Mononuclear cell (primary cell): Measurements from ENCODE around the gene FAM43A. TPM values are rescaled to one million over a fixed set of nuclear protein-coding genes. Genes with fewer than 3 reads are reported as not detected.

ENCODE experiments used
- H3K27me3 ChIP-seq: 2 replicates; pipeline ENCODE4 v1.6.0; 2011; ENCODE audit warnings: low read length, control low read depth; ENCODE audit not compliant: insufficient read depth
- H3K4me1 ChIP-seq: 2 replicates; pipeline ENCODE4 v1.5.1; 2011; ENCODE audit warnings: mild to moderate bottlenecking, low read length, control low read depth; ENCODE audit not compliant: insufficient read depth
- H3K4me3 ChIP-seq: 2 replicates; pipeline ENCODE4 v1.5.1; 2011; ENCODE audit warnings: mild to moderate bottlenecking, low read length, moderate library complexity
- H3K9me3 ChIP-seq: 2 replicates; pipeline ENCODE4 v1.5.1; 2011; ENCODE audit warnings: low read depth, mild to moderate bottlenecking, control low read depth, low read length
- total RNA-seq: library from RNA; depleted of rRNA; stranded (reverse); fragments of >200 nt; gene quantifications from one replicate; pipeline ENCODE4 v1.2.3, GENCODE V29; 2012

Gene FAM43A
- total RNA-seq, 1 donor = 6.2 TPM

DNA sequence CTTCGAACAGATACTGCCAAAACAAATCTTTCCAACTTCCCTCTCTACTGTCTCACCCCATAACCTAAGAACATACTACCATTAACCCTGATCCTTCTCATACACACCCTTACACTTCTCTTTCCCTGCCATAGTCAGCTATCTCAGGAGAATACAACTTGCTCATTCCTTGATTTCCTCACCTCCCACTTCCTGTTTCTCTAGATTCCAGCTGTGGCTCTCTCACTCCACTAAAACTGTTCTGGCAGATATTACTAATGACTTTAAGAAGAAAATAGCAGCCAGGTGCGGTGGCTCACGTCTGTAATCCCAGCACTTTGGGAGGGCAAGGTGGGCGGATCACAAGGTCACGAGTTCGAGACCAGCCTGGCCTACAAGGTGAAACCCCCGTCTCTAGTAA, 18.3 kb upstream of the FAM43A start:
- Histone ChIP-seq H3K9me3 (no peaks in the 10 kb centered on the region), H3K4me3 (no peak overlapping the region), H3K27me3 (no peaks in the 10 kb centered on the region), H3K4me1 (peaks cover 20% of the 10 kb centered on the region)

DNA sequence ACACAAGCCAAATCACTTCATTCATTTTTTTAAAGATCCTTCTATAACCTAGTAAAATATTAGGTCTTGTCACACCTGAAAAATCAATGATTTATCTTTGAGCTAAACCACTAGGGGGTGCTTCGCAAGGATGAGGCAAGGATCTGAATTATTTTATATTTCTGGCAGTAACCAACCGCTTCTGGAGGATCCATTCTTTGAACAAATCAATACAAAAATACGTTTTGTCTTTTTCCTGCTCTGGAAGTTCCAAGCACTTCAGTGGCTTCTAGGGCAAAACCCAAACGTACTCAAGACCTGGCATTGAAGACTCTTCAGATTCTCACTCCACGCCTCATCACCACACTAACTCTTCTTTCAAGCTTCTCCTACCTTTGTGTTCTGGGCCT, 14.2 kb upstream of the FAM43A start:
- Histone ChIP-seq H3K27me3 (no peaks in the 10 kb centered on the region), H3K4me3 (peak overlapping the region; percentile 99), H3K9me3 (no peaks in the 10 kb centered on the region), H3K4me1 (peaks cover 25% of the 10 kb centered on the region)

DNA sequence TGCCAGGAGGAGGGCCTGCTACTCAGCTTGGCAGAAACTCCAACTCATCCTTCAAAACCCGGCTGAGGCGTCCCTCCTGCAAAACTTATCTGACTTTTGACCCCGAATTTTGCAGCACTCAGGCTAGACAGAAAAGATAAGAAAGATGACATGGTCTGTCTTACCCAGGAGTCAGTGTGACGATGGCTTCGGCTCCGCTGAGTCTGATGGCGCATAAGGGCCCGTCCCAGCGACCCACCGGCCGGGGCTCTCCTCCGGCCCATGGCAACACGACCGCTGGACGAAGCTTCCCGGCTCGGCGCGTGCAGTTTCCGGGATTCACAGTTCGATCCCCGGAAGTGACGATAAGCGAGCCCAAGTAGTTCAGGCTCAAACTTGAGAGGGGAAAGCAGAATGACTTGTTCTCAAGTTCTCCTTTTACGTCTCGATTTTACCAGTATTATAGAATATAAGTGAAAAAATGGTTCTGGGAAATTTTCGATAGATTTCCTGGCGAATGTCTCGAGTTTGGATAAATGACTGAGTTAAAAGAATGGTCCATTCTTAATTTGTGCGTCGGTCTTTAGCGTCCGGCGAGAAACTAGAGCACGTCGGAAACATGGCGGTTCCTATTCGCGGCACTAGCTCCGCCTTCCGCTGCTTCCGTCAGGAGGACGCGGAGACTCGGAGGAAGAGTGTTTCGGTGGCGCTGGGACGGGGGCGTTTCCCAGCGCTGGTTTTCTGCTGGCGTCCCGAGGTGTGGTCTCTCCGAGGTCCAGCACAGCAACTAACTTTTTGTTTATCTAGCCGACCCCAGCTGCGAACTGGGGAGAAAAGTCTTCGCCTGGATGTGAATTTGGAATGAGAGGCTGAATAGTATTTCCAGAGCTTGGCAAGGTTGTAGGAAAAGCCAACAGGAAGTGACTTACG, 13.5 kb upstream of the FAM43A start, which contains the start of gene LSG1:
Gene LSG1, minus strand, starts transcription at position 292 of the 909 bp plus-strand sequence. Its CDS starts 29 bp downstream, at position 263.
- no peaks in the 10 kb centered on the region for H3K9me3 ChIP-seq
- H3K4me3 ChIP-seq = peak within 1 kb of the TSS; percentile 99
- peaks cover 25% of the 10 kb centered on the region for H3K4me1 ChIP-seq
- H3K27me3 ChIP-seq = no peaks in the 10 kb centered on the region

DNA sequence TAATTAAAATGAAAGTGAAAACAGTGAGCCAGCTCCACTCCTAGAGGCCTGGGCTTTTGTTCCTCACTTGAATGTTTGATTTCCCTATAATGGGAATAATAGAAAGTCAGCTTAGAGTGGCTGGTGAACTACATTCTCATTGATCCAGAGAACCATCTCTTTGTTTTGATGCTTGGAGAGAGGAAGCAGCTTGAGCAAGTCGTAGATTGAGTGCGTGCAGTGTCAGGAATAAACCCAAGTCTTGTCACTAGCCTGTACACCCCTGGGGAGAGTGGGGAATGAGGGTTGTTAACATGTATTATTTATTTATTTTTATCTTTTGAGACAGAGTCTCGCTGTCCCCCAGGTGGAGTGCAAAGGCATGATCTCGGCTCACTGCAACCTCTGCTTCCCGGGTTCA, 12.8 kb upstream of the FAM43A start:
- no peaks in the 10 kb centered on the region for H3K27me3 ChIP-seq
- no peaks in the 10 kb centered on the region for H3K9me3 ChIP-seq
- H3K4me3 ChIP-seq = peak overlapping the region; percentile 99
- peaks cover 25% of the 10 kb centered on the region for H3K4me1 ChIP-seq

DNA sequence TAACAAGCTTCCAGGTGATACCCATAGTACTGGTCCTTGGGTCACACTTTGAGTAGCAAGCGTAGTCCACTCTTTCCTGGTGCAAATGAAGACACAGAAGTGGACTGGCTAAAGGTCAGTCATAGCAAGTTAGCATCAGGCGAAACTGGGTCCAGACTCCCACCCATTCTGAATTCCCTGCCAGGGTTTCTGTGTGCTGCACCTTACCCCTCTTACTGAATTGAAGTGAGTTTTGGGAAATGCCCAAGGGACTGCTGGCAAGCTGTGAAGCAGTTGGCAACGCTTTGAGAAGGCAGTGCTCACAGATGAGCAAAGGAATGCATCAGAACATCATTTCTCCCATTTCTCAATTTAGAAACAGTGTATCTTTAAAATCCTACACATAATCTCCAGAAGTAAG, 11.9 kb upstream of the FAM43A start:
- H3K4me1 ChIP-seq = peaks cover 25% of the 10 kb centered on the region
- no peaks in the 10 kb centered on the region for H3K27me3 ChIP-seq
- no peaks in the 10 kb centered on the region for H3K9me3 ChIP-seq
- H3K4me3 ChIP-seq = no peak overlapping the region

DNA sequence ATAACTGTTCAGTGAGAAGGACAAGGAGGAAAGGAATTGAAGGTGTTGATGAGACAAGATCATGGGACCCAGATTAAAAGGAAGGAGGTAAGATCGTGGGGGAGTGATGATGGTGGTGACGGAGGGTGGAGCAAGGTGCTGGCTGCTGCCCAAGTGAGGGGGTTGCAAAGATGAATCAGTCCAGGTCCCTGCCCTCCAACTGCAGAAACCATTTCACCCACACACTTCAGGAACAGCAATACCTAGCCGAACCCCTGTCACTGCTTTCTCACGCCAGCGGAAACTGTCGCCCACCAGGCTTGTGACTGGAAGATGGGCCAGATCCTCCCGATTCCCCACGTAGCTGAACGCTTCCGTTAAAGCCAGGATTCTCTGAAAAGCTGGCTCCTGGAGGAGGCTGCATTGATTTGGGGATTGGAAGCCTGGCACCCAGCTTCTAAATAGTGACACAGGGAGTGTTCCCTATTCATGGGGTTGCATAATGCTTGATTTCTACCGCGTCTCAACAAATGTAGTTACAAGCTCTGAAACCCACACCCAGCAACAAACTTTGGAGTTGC, 10.5 kb upstream of the FAM43A start:
- Histone ChIP-seq H3K4me3 (no peak overlapping the region), H3K27me3 (no peaks in the 10 kb centered on the region), H3K4me1 (peaks cover 17% of the 10 kb centered on the region), H3K9me3 (no peaks in the 10 kb centered on the region)

DNA sequence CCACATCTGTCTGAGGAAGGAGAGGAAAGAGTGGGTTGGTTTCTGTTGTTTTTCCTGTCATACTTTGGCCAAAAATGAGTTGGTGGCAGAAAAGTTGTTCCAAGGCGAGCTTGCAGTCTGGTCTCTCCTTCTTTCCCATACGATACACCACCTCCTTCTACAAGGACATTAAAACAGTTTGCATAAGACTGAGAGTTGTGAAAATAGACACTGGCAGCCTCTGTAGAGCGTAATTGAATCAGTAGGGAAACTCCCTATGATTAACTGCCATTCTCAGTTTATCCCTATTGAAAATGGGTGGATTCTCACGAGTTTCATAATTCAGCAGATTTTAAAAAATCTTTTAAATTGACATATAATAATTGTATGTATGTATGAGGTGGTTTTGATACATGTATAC, 10.0 kb upstream of the FAM43A start:
- H3K9me3 ChIP-seq = no peaks in the 10 kb centered on the region
- H3K4me3 ChIP-seq = no peak overlapping the region
- peaks cover 15% of the 10 kb centered on the region for H3K4me1 ChIP-seq
- no peaks in the 10 kb centered on the region for H3K27me3 ChIP-seq

DNA sequence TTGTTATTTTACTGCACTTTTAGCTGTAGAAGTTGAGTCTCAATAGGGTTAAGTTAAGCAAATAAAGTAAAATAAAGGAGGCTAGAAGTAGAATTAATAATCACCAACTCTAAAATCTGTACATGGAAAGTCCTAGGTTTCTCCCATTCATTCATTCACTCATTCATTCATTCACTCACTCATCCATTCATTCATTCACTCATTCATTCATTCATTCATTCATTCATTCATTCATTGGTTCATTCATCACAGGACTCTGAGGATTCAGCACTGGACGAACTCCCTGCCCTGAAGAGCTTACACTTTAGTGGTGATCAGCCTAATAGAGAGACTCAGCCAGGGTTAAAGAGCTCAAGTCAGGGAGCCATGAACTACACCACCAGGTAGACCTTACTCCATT, 9.2 kb upstream of the FAM43A start:
- peaks cover 7% of the 10 kb centered on the region for H3K4me1 ChIP-seq
- no peaks in the 10 kb centered on the region for H3K27me3 ChIP-seq
- no peak overlapping the region for H3K4me3 ChIP-seq

DNA sequence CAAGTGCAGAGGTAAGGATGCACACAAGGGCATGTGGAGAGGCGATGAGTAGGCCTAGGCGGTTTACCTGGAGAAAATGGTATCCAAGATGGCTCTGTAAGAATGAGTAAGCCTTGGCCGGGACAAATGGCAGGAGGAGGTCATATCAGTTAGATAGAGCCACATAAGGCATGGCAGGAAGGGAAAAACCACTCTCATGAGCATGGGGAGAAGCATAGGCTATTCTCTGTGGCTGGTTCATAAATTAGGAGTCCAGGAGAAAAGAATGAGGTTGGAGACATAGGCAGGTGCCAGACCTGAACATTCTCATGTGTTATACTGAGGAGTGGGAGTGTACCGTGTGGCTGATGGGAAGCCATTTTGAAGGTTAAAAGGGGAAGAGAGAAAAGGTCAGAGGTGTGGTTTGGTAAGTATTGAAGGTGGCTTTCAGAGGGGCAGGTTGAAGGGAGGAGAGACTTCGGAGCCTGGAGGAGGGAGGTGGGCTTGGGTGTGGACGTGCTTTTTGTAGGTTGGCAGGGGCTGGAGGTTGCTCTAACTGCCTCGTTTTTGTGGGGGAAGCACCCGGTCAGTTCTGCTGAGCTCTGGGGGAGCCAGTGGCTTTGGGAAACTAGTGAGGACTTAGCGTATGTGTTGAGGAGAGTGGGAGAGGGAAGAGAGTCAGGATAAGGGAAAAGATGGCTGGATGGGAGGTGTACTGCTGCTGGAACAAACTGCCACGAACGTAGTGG, 4.6 kb upstream of the FAM43A start:
- peaks cover 29% of the 10 kb centered on the region for H3K4me1 ChIP-seq
- no peaks in the 10 kb centered on the region for H3K27me3 ChIP-seq

More for the DNA sequence above, 9.2 kb upstream of the FAM43A start:
- no peaks in the 10 kb centered on the region for H3K9me3 ChIP-seq

DNA sequence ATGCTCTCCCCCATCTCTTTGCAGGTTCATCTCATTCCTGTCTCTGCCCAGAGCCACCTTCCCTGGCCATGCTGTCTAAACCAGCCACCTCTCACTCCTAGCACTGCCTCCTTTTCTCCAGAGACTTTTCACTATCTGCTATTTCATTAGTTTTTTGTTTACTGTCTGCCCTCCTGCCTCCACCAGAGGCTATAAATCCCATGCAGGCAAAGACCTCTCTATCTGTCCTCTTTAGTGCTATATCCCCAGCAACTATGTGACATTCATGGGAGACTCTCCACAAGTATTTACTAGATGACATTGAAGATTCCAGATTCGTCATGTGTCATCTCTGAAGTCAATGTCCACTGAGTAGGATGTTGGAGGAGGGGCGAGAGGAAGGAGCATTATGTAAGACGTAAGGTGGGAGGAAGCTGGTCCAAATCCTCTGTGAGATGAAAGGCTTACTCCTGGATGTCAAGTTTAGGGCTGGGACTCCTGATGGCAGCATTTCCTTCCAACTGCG, 3.4 kb upstream of the FAM43A start:
- no peaks in the 10 kb centered on the region for H3K9me3 ChIP-seq
- no peak overlapping the region for H3K4me3 ChIP-seq
- peaks cover 41% of the 10 kb centered on the region for H3K4me1 ChIP-seq
- H3K27me3 ChIP-seq = no peaks in the 10 kb centered on the region

More for the DNA sequence above, 4.6 kb upstream of the FAM43A start:
- Histone ChIP-seq H3K9me3 (no peaks in the 10 kb centered on the region), H3K4me3 (no peak overlapping the region)

DNA sequence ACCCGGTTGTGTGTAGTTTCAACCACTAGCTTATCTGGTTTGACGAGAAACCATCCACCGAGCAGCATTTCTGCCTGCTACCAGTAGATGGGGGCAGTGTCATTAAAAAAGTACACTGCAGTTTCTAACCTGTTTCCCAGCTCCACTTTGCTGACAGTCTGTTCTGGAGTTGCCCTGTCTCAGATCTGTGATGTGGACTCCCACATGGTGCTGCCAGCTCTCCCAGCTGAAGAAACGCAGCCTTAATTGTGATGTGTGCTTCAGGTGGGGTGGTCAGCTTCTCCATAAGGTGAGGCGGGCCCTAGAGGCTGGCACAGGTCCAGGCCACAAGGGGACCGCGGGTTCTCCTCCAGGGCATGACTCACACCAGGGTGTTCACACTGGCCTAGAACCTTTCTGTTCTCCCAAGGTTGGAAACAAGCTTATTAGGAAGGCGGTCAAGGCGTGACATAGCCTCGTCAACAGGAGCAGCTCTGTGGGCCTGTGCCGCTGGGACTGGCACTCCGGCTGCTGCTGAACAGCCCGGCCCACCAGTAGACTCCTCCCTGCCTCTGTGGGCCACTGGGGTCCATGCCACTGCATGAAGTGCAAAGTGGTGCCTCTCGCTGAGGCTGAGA, 2.9 kb upstream of the FAM43A start:
- no peaks in the 10 kb centered on the region for H3K9me3 ChIP-seq
- no peak overlapping the region for H3K4me3 ChIP-seq
- H3K27me3 ChIP-seq = no peaks in the 10 kb centered on the region

DNA sequence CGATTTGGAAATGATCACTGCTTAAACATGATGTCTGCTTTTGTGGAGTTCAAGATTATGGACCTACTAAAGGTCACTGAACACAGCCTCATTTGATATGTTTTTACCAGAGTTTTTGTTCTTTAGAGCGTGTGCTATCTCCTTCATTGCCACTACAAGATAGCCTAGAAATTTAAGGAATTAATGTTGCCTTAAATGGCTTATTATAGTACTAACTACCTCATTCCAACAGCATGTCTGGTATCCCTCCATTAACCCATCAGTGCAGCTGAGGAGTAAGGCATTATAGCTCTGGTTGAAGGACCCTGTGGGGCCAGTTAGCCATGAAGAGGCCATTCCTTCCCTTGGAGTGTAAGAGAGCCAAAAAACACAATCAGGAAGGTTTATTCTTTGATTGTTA, 2.3 kb upstream of the FAM43A start:
- H3K4me3 ChIP-seq = no peak overlapping the region
- H3K9me3 ChIP-seq = no peaks in the 10 kb centered on the region
- H3K4me1 ChIP-seq = peaks cover 49% of the 10 kb centered on the region
- H3K27me3 ChIP-seq = no peaks in the 10 kb centered on the region

More for the DNA sequence above, 2.9 kb upstream of the FAM43A start:
- peaks cover 44% of the 10 kb centered on the region for H3K4me1 ChIP-seq

DNA sequence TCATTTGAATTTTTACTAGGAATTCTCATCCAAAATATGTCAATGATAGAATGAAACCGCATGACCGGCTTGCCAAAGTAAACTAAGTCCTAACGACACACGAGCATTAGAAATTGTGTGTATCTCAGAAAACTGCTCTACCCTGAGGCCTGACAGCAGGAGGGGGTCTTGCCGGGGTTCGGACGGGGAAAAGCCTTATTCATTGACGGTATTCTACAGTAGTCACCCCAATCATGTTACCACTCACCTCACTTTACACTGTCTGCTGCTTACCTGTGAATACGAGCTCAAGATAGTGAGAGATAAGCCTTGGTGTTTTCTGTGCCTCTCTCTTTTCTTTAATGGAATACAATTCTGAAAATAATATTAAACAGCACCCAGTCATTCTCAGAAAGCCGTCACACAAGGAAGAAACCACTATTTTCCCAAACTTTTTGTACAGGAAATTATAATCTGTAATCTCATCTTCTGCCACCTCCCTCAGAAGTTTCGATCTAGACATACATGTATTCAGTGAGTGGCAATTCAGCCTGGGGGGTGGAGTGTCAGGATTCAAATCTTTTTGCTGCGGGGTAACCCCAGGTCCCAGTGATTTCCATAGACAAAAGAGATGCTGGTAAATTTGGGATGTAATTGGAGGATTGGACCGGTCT, 492 bp upstream of the FAM43A start:
- Histone ChIP-seq H3K9me3 (no peaks in the 10 kb centered on the region), H3K27me3 (no peaks in the 10 kb centered on the region), H3K4me1 (peaks cover 65% of the 10 kb centered on the region), H3K4me3 (peak overlapping the region; percentile 75)

DNA sequence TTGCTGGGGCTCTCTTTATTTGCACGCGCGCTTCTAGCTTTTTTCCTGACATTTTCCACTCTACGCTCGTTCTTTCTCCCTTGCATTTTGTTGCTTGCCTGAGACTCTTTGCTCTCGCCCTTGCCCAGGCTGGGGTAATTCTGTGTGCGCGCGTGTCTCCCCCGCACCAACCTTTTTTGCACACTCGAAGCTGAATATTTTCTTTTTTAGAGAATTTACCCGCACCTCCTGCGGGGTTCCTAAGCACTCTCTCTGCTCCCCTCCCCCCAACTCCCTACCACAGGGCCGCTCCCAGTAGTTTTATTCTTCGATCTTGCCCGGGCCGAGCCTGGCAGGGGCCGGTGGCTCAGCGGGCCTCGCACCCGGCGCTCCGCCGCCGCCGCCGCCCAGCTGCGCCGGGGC, 732 bp downstream of the FAM43A start:
- H3K27me3 ChIP-seq = no peaks in the 10 kb centered on the region
- peak overlapping the region; percentile 75 for H3K4me3 ChIP-seq
- peaks cover 73% of the 10 kb centered on the region for H3K4me1 ChIP-seq
- no peaks in the 10 kb centered on the region for H3K9me3 ChIP-seq
